Upper lobe of left lung (tissue), 6 donors: ENCODE measurements around the gene EPHB2. TPM values are rescaled to one million over a fixed set of nuclear protein-coding genes. Genes with fewer than 3 reads are reported as not detected.
A peak's percentile ranks its signal among the peaks of the same experiment; 100 is the strongest.

Source experiments
- ATAC-seq, 2 donors: fragments of 200-7000 bp; cut with Tn5 transposase; one replicate each; pipeline ENCODE4 v1.9.1; 2022; ENCODE audit warnings: mild to moderate bottlenecking in 2 of 2, moderate library complexity in 2 of 2; ENCODE audit not compliant: low FRiP score in 2 of 2
- DNase-seq, 2 donors: peaks; one replicate each; pipeline ENCODE4 v3.0.0-alpha.2; 2019 to 2020
- H3K27ac ChIP-seq, 4 donors: fragments of 200-600 bp; sonication (generic); one replicate each; pipeline ENCODE4 v1.5.1; 2016 to 2019
- H3K27me3 ChIP-seq, 4 donors: fragments of 200-600 bp; sonication (generic); one replicate each; pipeline ENCODE4 v1.5.1; 2017 to 2019
- H3K36me3 ChIP-seq, 4 donors: fragments of 200-600 bp; sonication (generic); one replicate each; pipeline ENCODE4 v1.5.1; 2016 to 2019
- H3K4me1 ChIP-seq, 4 donors: fragments of 200-600 bp; sonication (generic); one replicate each; pipeline ENCODE4 v1.5.1; 2018 to 2019
- H3K4me3 ChIP-seq, 4 donors: fragments of 200-600 bp; sonication (generic); one replicate each; pipeline ENCODE4 v1.5.1; 2017 to 2019; ENCODE audit warnings: mild to moderate bottlenecking in 2 of 4, moderate library complexity in 1 of 4
- H3K9me3 ChIP-seq, 4 donors: fragments of 200-600 bp; sonication (generic); one replicate each; pipeline ENCODE4 v1.5.1; 2018 to 2019
- EP300 ChIP-seq, 4 donors: sonication (generic); formaldehyde crosslinking; IDR thresholded peaks; one replicate each; pipeline ENCODE4 v1.5.1; 2017; ENCODE audit warnings: antibody characterized with exemption in 4 of 4, control low read depth in 2 of 4
- POLR2A ChIP-seq, 4 donors: fragments of 450-650 bp; IDR thresholded peaks; one replicate each; pipeline ENCODE4 v1.5.1; 2016 to 2017; ENCODE audit warnings: antibody characterized with exemption in 4 of 4, mild to moderate bottlenecking in 2 of 4
- POLR2AphosphoS5 ChIP-seq, 2 donors: sonication (generic); formaldehyde crosslinking; IDR thresholded peaks; one replicate each; pipeline ENCODE4 v1.5.1; 2017; ENCODE audit warnings: antibody characterized with exemption in 2 of 2
- WGBS, 2 donors: methylation state at CpG; one replicate each; pipeline ENCODE4 v1.1.5; 2017 to 2018; 5-methylcytosine and 5-hydroxymethylcytosine counted together
- total RNA-seq, 6 donors: library from RNA; depleted of rRNA in 4 of 6; stranded (reverse); fragments of >200 nt in 4 of 6; gene quantifications; one replicate each; pipeline versions ENCODE4 v1.1.0 to v1.2.1, GENCODE V29; 2016 to 2021
- TF ChIP-seq, protein P1 (sequence below), 6 experiments: fragments of 450-650 bp in 4 of 6; fragments of 200-600 bp in 2 of 6; sonication (generic) in 2 of 6; IDR thresholded peaks; one replicate each; pipeline ENCODE4 v1.5.1; 2016 to 2019; ENCODE audit warnings: antibody characterized with exemption in 6 of 6
- donor health status: DM: no; HTN: no; CAD: no; lungs with moderate emphysema.
- donor health status: DM: no; HTN: yes; CAD: no; lungs with severe emphysema.

EPHB2 gene
- total RNA-seq, 6 donors from 2014 or later: 1.0 to 8.8 (median 5.6) TPM

DNA sequence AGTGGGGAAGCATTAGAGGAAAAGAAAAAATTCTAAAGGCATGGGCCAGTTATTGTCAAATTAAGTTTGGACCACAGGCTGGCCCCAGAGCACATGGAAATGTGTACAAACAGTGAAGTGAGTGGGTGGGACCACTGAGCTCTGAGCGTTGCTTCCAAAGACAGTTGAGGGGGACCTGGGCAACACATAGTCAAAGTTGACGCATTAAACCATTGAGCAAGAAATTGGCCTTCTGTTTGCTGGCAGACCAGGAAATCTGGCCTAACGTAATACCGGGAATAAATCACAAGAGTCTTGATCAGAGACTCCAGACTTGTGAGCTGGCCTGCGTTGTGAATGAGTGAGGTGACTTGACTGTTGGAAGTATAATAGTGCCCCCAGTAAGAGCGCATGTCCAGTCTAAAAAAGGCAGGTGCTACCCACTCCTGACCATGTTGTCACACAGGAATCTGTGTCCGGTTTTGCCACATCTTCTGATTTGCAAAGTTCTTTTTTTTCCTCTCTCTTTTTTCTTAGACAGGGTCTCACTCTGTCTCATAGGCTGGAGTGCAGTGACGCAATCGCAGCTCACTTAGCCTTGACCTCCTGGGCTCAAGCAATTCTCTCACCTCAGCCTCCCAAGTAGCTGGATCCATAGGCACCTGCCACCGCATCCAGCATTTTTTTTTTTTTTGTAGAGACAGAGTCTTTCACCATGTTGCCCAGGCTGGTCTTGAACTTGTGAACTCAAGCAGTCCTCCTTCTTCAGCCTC lies 10.7 kb downstream of the EPHB2 start:
- TF ChIP-seq EP300 (IDR thresholded peaks at IDR 0.05): no peak
- TF ChIP-seq POLR2A (IDR thresholded peaks at IDR 0.05): no peak
- no peak for TF ChIP-seq POLR2AphosphoS5 (IDR thresholded peaks at IDR 0.05)
- 85 to 87% methylated on average over 10 of the region's 10 CpGs for WGBS, 2 donors
- no peak for DNase-seq

GRCh38 chr1:22722901-22723550 lies 12.4 kb downstream of the EPHB2 start:
- TF ChIP-seq POLR2A (IDR thresholded peaks at IDR 0.05): no peak
- TF ChIP-seq, protein P1, sequence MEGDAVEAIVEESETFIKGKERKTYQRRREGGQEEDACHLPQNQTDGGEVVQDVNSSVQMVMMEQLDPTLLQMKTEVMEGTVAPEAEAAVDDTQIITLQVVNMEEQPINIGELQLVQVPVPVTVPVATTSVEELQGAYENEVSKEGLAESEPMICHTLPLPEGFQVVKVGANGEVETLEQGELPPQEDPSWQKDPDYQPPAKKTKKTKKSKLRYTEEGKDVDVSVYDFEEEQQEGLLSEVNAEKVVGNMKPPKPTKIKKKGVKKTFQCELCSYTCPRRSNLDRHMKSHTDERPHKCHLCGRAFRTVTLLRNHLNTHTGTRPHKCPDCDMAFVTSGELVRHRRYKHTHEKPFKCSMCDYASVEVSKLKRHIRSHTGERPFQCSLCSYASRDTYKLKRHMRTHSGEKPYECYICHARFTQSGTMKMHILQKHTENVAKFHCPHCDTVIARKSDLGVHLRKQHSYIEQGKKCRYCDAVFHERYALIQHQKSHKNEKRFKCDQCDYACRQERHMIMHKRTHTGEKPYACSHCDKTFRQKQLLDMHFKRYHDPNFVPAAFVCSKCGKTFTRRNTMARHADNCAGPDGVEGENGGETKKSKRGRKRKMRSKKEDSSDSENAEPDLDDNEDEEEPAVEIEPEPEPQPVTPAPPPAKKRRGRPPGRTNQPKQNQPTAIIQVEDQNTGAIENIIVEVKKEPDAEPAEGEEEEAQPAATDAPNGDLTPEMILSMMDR (IDR thresholded peaks at IDR 0.05): no peak
- no peak for TF ChIP-seq EP300 (IDR thresholded peaks at IDR 0.05)
- TF ChIP-seq POLR2AphosphoS5 (IDR thresholded peaks at IDR 0.05): no peak
- H3K4me1 ChIP-seq: no peaks in the 10 kb centered on the region
- H3K4me3 ChIP-seq: no peak overlapping the region
- DNase-seq (peak in 1 of 2 donors; percentile 66), ATAC-seq (no peak)
- H3K9me3 ChIP-seq: no peaks in the 10 kb centered on the region
- WGBS, 2 donors: 54 to 61% methylated on average over 17 to 26 of the region's 26 CpGs
- H3K27ac ChIP-seq: no peak overlapping the region
- no peaks in the 10 kb centered on the region for H3K36me3 ChIP-seq
- no peaks in the 10 kb centered on the region for H3K27me3 ChIP-seq

More for the DNA sequence above, 10.7 kb downstream of the EPHB2 start:
- peaks cover 0 to 8% (median 2%) of the 10 kb centered on the region in 4 donors for H3K4me1 ChIP-seq
- H3K27me3 ChIP-seq: no peaks in the 10 kb centered on the region
- H3K9me3 ChIP-seq: no peaks in the 10 kb centered on the region
- ATAC-seq: no peak
- no peaks in the 10 kb centered on the region for H3K36me3 ChIP-seq
- no peak overlapping the region for H3K27ac ChIP-seq
- H3K4me3 ChIP-seq: no peak overlapping the region

GRCh38 chr1:22727873-22728272 lies 17.2 kb downstream of the EPHB2 start:
- Histone ChIP-seq H3K36me3 (no peaks in the 10 kb centered on the region), H3K27me3 (no peaks in the 10 kb centered on the region), H3K9me3 (no peaks in the 10 kb centered on the region), H3K4me3 (no peak overlapping the region), H3K27ac (no peak overlapping the region), H3K4me1 (no peaks in the 10 kb centered on the region)
- TF ChIP-seq POLR2A (IDR thresholded peaks at IDR 0.05) (no peak), EP300 (IDR thresholded peaks at IDR 0.05) (no peak), POLR2AphosphoS5 (IDR thresholded peaks at IDR 0.05) (no peak)
- TF ChIP-seq, protein P1 (IDR thresholded peaks at IDR 0.05): no peak
- ATAC-seq (no peak), DNase-seq (no peak)
- 78 to 83% methylated on average over 2 of the region's 2 CpGs for WGBS, 2 donors

GRCh38 chr1:22728751-22729399 lies 18.2 kb downstream of the EPHB2 start:
- ATAC-seq: no peak
- WGBS, 2 donors: 51 to 57% methylated on average over 7 to 14 of the region's 14 CpGs

DNA sequence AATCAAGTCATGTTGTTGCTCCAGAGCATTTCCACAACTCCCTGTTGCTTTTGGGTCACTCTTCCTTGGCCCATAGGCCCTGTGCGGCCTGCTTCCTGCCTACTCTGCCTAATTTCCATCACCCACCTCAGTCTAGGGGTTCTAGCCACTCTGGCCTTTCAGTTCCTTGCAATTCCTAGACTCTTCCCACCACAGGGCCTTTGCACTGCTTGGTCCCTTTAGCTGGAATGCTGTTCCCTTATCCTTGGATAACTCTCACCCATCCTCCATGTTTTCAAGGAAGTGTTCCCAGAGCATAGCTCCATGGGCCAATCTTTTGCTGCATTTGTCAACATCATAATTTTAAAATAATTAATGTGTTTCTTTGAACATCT lies 18.7 kb downstream of the EPHB2 start:
- no peak for DNase-seq
- Histone ChIP-seq H3K9me3 (no peaks in the 10 kb centered on the region), H3K27me3 (no peaks in the 10 kb centered on the region), H3K4me1 (no peaks in the 10 kb centered on the region), H3K4me3 (no peak overlapping the region), H3K27ac (no peak overlapping the region), H3K36me3 (no peaks in the 10 kb centered on the region)
- ATAC-seq: no peak
- no peak for TF ChIP-seq POLR2AphosphoS5 (IDR thresholded peaks at IDR 0.05)
- TF ChIP-seq, protein P1 (IDR thresholded peaks at IDR 0.05): no peak
- TF ChIP-seq EP300 (IDR thresholded peaks at IDR 0.05): no peak
- no peak for TF ChIP-seq POLR2A (IDR thresholded peaks at IDR 0.05)
- 62 to 71% methylated on average over 1 of the region's 1 CpG for WGBS, 2 donors

More at GRCh38 chr1:22728751-22729399, 18.2 kb downstream of the EPHB2 start:
- Histone ChIP-seq H3K4me3 (no peak overlapping the region), H3K27me3 (no peaks in the 10 kb centered on the region), H3K27ac (no peak overlapping the region), H3K36me3 (no peaks in the 10 kb centered on the region), H3K4me1 (no peaks in the 10 kb centered on the region), H3K9me3 (no peaks in the 10 kb centered on the region)
- DNase-seq: peak in 1 of 2 donors; percentile 50
- no peak for TF ChIP-seq POLR2A (IDR thresholded peaks at IDR 0.05)
